ENCODE results near the gene PIEZO2.

PIEZO2 gene

DNA sequence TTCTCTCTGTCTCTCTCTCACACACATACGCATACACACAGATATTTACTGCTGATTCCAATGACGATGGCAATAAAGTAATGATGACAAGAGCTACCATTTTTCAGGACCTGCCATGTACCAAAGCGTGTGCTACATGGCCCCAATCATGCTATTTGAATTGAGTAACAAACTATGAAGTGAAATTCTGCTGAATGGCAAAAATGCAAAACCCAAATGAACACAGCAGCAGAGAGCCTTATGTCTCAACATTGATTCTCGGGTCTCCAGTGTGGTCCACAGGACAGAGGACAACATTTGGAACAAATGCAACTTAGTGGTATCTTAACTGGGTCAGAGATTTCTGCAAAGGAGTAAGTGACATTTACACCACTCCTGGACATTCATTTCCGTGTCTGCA lies 117.4 kb downstream of the PIEZO2 start:
- H3K14ac ChIP-seq (ENCODE audit: low read length in 2 of 2): no peak overlapping the region
- no peaks in the 10 kb centered on the region for H3K4me1 ChIP-seq (ENCODE audit: control insufficient read depth, insufficient read depth, low read depth, low read length)
- 100% methylated on average over 5 of the region's 5 CpGs for WGBS

GRCh38 chr18:11029021-11029420 lies 120.3 kb downstream of the PIEZO2 start:
- Histone ChIP-seq H3K4me2 (ENCODE audit: low read length, poor library complexity, severe bottlenecking) (no peak overlapping the region), H3K4me3 (ENCODE audit: insufficient read depth in 1 of 2, low read depth in 1 of 2, low read length in 2 of 2) (no peak overlapping the region)

More for the DNA sequence above, 117.4 kb downstream of the PIEZO2 start:
- no peak overlapping the region for H3K27ac ChIP-seq (ENCODE audit: low read length, poor library complexity, severe bottlenecking)
- H2BK12ac ChIP-seq (ENCODE audit: low read length in 2 of 2): no peak overlapping the region
- no peaks in the 10 kb centered on the region for H3K36me3 ChIP-seq (ENCODE audit: control insufficient read depth in 1 of 2, insufficient read depth in 2 of 2, low read depth in 1 of 2, low read length in 2 of 2)
- no peak overlapping the region for H3K4ac ChIP-seq (ENCODE audit: low read depth in 1 of 2, low read length in 2 of 2)
- H4K8ac ChIP-seq (ENCODE audit: low read length): no peak overlapping the region
- H2BK5ac ChIP-seq (ENCODE audit: low read depth, low read length, poor library complexity, severe bottlenecking): no peak overlapping the region
- H3K4me3 ChIP-seq (ENCODE audit: insufficient read depth in 1 of 2, low read depth in 1 of 2, low read length in 2 of 2): no peak overlapping the region
- H2BK120ac ChIP-seq (ENCODE audit: low read depth, low read length): no peak overlapping the region
- no peak overlapping the region for H3K9ac ChIP-seq (ENCODE audit: low read length)
- H3K23ac ChIP-seq (ENCODE audit: low read length in 2 of 2): no peak overlapping the region
- no peak overlapping the region for H2AFZ ChIP-seq (ENCODE audit: low read depth, low read length)
- H3K27me3 ChIP-seq (ENCODE audit: control insufficient read depth in 1 of 2, insufficient read depth in 1 of 2, low read length in 2 of 2): peaks cover 0 to 5% of the 10 kb centered on the region in 2 experiments
- H3K18ac ChIP-seq (ENCODE audit: low read depth in 1 of 2, low read length in 2 of 2): no peak overlapping the region
- no peaks in the 10 kb centered on the region for H3K79me1 ChIP-seq (replicated peaks; ENCODE audit: low read length, poor library complexity, severe bottlenecking)
- H3K9me3 ChIP-seq (ENCODE audit: control insufficient read depth, low read length): no peaks in the 10 kb centered on the region
- H3K4me2 ChIP-seq (ENCODE audit: low read length, poor library complexity, severe bottlenecking): no peak overlapping the region
- no peak overlapping the region for H4K91ac ChIP-seq (ENCODE audit: low read length)
- H2BK15ac ChIP-seq (ENCODE audit: low read depth, poor library complexity, severe bottlenecking): no peak overlapping the region
- no peak overlapping the region for H2AK5ac ChIP-seq (ENCODE audit: low read length, severe bottlenecking)
- no peak for DNase-seq

DNA sequence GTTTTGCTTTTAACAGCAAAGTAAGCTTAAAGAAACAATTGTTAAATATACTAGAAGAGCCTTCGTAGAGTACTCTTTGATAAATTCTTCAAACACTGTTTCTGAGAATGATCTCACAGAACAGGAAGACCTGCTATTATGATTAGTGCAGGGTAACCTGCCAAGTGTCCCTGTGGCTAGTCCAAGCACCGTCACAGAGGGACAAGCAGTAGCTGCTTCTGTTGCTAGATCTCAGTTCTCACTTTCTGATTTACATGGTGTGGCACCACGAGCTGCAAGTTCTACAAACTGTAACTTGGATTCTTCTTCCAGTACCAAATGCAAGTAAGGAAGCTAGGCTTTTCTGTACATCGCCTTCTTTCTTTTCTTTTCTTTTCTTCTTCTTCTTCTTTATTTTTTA lies 121.5 kb downstream of the PIEZO2 start:
- Histone ChIP-seq H3K27ac (ENCODE audit: low read length, poor library complexity, severe bottlenecking) (no peak overlapping the region), H2BK120ac (ENCODE audit: low read depth, low read length) (no peak overlapping the region), H4K8ac (ENCODE audit: low read length) (peak overlapping the region; percentile 59), H3K4me1 (ENCODE audit: control insufficient read depth, insufficient read depth, low read depth, low read length) (no peaks in the 10 kb centered on the region), H3K9me3 (ENCODE audit: control insufficient read depth, low read length) (no peaks in the 10 kb centered on the region), H3K4me2 (ENCODE audit: low read length, poor library complexity, severe bottlenecking) (no peak overlapping the region), H3K27me3 (ENCODE audit: control insufficient read depth in 1 of 2, insufficient read depth in 1 of 2, low read length in 2 of 2) (peaks cover 0 to 5% of the 10 kb centered on the region in 2 experiments), H2BK15ac (ENCODE audit: low read depth, poor library complexity, severe bottlenecking) (no peak overlapping the region), H3K18ac (ENCODE audit: low read depth in 1 of 2, low read length in 2 of 2) (no peak overlapping the region), H2AFZ (ENCODE audit: low read depth, low read length) (no peak overlapping the region), H3K14ac (ENCODE audit: low read length in 2 of 2) (no peak overlapping the region), H2BK5ac (ENCODE audit: low read depth, low read length, poor library complexity, severe bottlenecking) (no peak overlapping the region), H3K9ac (ENCODE audit: low read length) (no peak overlapping the region), H3K4ac (ENCODE audit: low read depth in 1 of 2, low read length in 2 of 2) (no peak overlapping the region), H3K79me1 (replicated peaks; ENCODE audit: low read length, poor library complexity, severe bottlenecking) (no peaks in the 10 kb centered on the region), H4K91ac (ENCODE audit: low read length) (no peak overlapping the region), H3K36me3 (ENCODE audit: control insufficient read depth in 1 of 2, insufficient read depth in 2 of 2, low read depth in 1 of 2, low read length in 2 of 2) (no peaks in the 10 kb centered on the region), H3K23ac (ENCODE audit: low read length in 2 of 2) (no peak overlapping the region), H2BK12ac (ENCODE audit: low read length in 2 of 2) (peak overlapping the region in 1 of 2 experiments; percentile 8), H3K4me3 (ENCODE audit: insufficient read depth in 1 of 2, low read depth in 1 of 2, low read length in 2 of 2) (no peak overlapping the region), H2AK5ac (ENCODE audit: low read length, severe bottlenecking) (no peak overlapping the region)
- WGBS: 94% methylated on average over 3 of the region's 4 CpGs
- no peak for DNase-seq

More at GRCh38 chr18:11029021-11029420, 120.3 kb downstream of the PIEZO2 start:
- Histone ChIP-seq H2BK12ac (ENCODE audit: low read length in 2 of 2) (no peak overlapping the region), H3K9ac (ENCODE audit: low read length) (no peak overlapping the region), H3K9me3 (ENCODE audit: control insufficient read depth, low read length) (no peaks in the 10 kb centered on the region), H3K4me1 (ENCODE audit: control insufficient read depth, insufficient read depth, low read depth, low read length) (no peaks in the 10 kb centered on the region), H4K8ac (ENCODE audit: low read length) (no peak overlapping the region), H2AFZ (ENCODE audit: low read depth, low read length) (no peak overlapping the region), H4K91ac (ENCODE audit: low read length) (no peak overlapping the region), H3K27ac (ENCODE audit: low read length, poor library complexity, severe bottlenecking) (no peak overlapping the region), H3K27me3 (ENCODE audit: control insufficient read depth in 1 of 2, insufficient read depth in 1 of 2, low read length in 2 of 2) (peaks cover 0 to 5% of the 10 kb centered on the region in 2 experiments), H3K4ac (ENCODE audit: low read depth in 1 of 2, low read length in 2 of 2) (no peak overlapping the region), H3K14ac (ENCODE audit: low read length in 2 of 2) (no peak overlapping the region), H2AK5ac (ENCODE audit: low read length, severe bottlenecking) (no peak overlapping the region), H3K23ac (ENCODE audit: low read length in 2 of 2) (no peak overlapping the region), H2BK15ac (ENCODE audit: low read depth, poor library complexity, severe bottlenecking) (no peak overlapping the region), H3K79me1 (replicated peaks; ENCODE audit: low read length, poor library complexity, severe bottlenecking) (no peaks in the 10 kb centered on the region), H3K36me3 (ENCODE audit: control insufficient read depth in 1 of 2, insufficient read depth in 2 of 2, low read depth in 1 of 2, low read length in 2 of 2) (no peaks in the 10 kb centered on the region), H3K18ac (ENCODE audit: low read depth in 1 of 2, low read length in 2 of 2) (no peak overlapping the region), H2BK120ac (ENCODE audit: low read depth, low read length) (no peak overlapping the region), H2BK5ac (ENCODE audit: low read depth, low read length, poor library complexity, severe bottlenecking) (no peak overlapping the region)
- DNase-seq: no peak
- 96% methylated on average over 4 of the region's 6 CpGs for WGBS

GRCh38 chr18:11025671-11026070 lies 123.7 kb downstream of the PIEZO2 start:
- H3K27ac ChIP-seq (ENCODE audit: low read length, poor library complexity, severe bottlenecking): no peak overlapping the region
- H3K4me1 ChIP-seq (ENCODE audit: control insufficient read depth, insufficient read depth, low read depth, low read length): no peaks in the 10 kb centered on the region
- H3K23ac ChIP-seq (ENCODE audit: low read length in 2 of 2): no peak overlapping the region
- H2AK5ac ChIP-seq (ENCODE audit: low read length, severe bottlenecking): no peak overlapping the region
- H3K27me3 ChIP-seq (ENCODE audit: control insufficient read depth in 1 of 2, insufficient read depth in 1 of 2, low read length in 2 of 2): peaks cover 0 to 5% of the 10 kb centered on the region in 2 experiments
- no peak overlapping the region for H3K4me3 ChIP-seq (ENCODE audit: insufficient read depth in 1 of 2, low read depth in 1 of 2, low read length in 2 of 2)
- H4K8ac ChIP-seq (ENCODE audit: low read length): peak overlapping the region; percentile 5
- no peak overlapping the region for H3K4me2 ChIP-seq (ENCODE audit: low read length, poor library complexity, severe bottlenecking)
- H2BK120ac ChIP-seq (ENCODE audit: low read depth, low read length): no peak overlapping the region
- H3K4ac ChIP-seq (ENCODE audit: low read depth in 1 of 2, low read length in 2 of 2): no peak overlapping the region
- H3K14ac ChIP-seq (ENCODE audit: low read length in 2 of 2): no peak overlapping the region
- H2BK15ac ChIP-seq (ENCODE audit: low read depth, poor library complexity, severe bottlenecking): no peak overlapping the region
- no peak overlapping the region for H2AFZ ChIP-seq (ENCODE audit: low read depth, low read length)
- no peak overlapping the region for H2BK5ac ChIP-seq (ENCODE audit: low read depth, low read length, poor library complexity, severe bottlenecking)
- no peak overlapping the region for H3K9ac ChIP-seq (ENCODE audit: low read length)
- no peak overlapping the region for H4K91ac ChIP-seq (ENCODE audit: low read length)
- H3K79me1 ChIP-seq (replicated peaks; ENCODE audit: low read length, poor library complexity, severe bottlenecking): no peaks in the 10 kb centered on the region
- H3K18ac ChIP-seq (ENCODE audit: low read depth in 1 of 2, low read length in 2 of 2): no peak overlapping the region
- no peak for DNase-seq
- peak overlapping the region in 1 of 2 experiments; percentile 35 for H2BK12ac ChIP-seq (ENCODE audit: low read length in 2 of 2)
- WGBS: 100% methylated on average over 2 of the region's 4 CpGs
- no peaks in the 10 kb centered on the region for H3K36me3 ChIP-seq (ENCODE audit: control insufficient read depth in 1 of 2, insufficient read depth in 2 of 2, low read depth in 1 of 2, low read length in 2 of 2)
- H3K9me3 ChIP-seq (ENCODE audit: control insufficient read depth, low read length): no peaks in the 10 kb centered on the region

Data from mesenchymal stem cell (in vitro differentiated cells and primary cell).